BLaER1 treated with 17β-estradiol and CSF1 and Interleukin-3, amounts not matched to agents 10 nM and 100 nM (cell line): ENCODE results near the gene MINK1.
"Not testable (repeated sequence)": the region's sequence is repeated elsewhere in the genome, so short reads cannot be mapped to it uniquely, and the experiment has no call there.

Experiments used
- H3K27ac ChIP-seq, 11 experiments: shearing (Covaris generic); formaldehyde crosslinking; 2 replicates each; pipeline ENCODE4 v1.8.1; 2022
- H3K27me3 ChIP-seq, 11 experiments: shearing (Covaris generic); formaldehyde crosslinking; 2 replicates each; pipeline ENCODE4 v1.8.1; 2022
- H3K36me3 ChIP-seq, 11 experiments: shearing (Covaris generic); formaldehyde crosslinking; 2 replicates each; pipeline ENCODE4 v1.8.1; 2022
- H3K4me1 ChIP-seq, 10 experiments: shearing (Covaris generic); formaldehyde crosslinking; 2 replicates each; pipeline ENCODE4 v1.8.1; 2022
- H3K4me2 ChIP-seq, 11 experiments: shearing (Covaris generic); formaldehyde crosslinking; 2 replicates each; pipeline ENCODE4 v1.8.1; 2022
- H3K4me3 ChIP-seq, 10 experiments: shearing (Covaris generic); formaldehyde crosslinking; 2 replicates each; pipeline ENCODE4 v1.8.1; 2022
- H3K9ac ChIP-seq, 11 experiments: shearing (Covaris generic); formaldehyde crosslinking; 2 replicates each; pipeline ENCODE4 v1.8.1; 2022
- H3K9me3 ChIP-seq, 11 experiments: shearing (Covaris generic); formaldehyde crosslinking; replicated peaks in 1 of 11; 2 replicates each; pipeline ENCODE4 v1.8.1; 2022
- H4K20me1 ChIP-seq, 11 experiments: shearing (Covaris generic); formaldehyde crosslinking; 2 replicates each; pipeline ENCODE4 v1.8.1; 2022
- Cebpa-rat ChIP-seq, 11 experiments: shearing (Covaris generic); IDR thresholded peaks; 2 replicates each; pipeline ENCODE4 v1.8.1; 2022

The MINK1 gene

DNA sequence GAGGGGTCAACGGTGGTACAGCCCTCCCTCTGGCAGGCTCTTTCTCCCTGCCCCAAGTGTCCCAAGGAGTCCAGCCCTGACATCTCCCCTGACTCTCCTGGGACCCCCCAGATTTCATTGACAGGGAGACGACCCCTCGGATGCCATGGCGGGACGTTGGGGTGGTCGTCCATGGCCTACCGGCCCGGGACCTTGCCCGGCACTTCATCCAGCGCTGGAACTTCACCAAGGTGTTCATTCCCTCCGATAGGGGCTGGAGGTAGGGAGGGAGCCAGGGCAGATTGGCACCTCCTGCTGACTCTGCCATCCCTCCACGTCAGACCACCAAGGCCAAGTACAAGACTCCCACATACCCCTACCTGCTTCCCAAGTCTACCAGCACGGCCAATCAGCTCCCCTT lies 16.3 kb upstream of the MINK1 start:
- no peak overlapping the region for H3K27ac ChIP-seq
- no peak overlapping the region for H3K4me2 ChIP-seq
- no peak overlapping the region for H3K9ac ChIP-seq
- no peak for TF ChIP-seq Cebpa-rat (IDR thresholded peaks at IDR 0.05)
- no peaks in the 10 kb centered on the region for H3K9me3 ChIP-seq
- peaks cover 17 to 80% (median 33%) of the 10 kb centered on the region in 11 experiments; a peak in 21 of 22 replicates for H3K36me3 ChIP-seq
- H4K20me1 ChIP-seq = 0 out of 22 replicates have a peak, but pooled peaks cover 0 to 7% (median 0%) of the 10 kb centered on the region in 11 experiments
- 0 out of 20 replicates have a peak, but pooled peaks cover 0 to 2% (median 0%) of the 10 kb centered on the region in 10 experiments for H3K4me1 ChIP-seq
- H3K4me3 ChIP-seq = no peak overlapping the region
- H3K27me3 ChIP-seq = no peaks in the 10 kb centered on the region

DNA sequence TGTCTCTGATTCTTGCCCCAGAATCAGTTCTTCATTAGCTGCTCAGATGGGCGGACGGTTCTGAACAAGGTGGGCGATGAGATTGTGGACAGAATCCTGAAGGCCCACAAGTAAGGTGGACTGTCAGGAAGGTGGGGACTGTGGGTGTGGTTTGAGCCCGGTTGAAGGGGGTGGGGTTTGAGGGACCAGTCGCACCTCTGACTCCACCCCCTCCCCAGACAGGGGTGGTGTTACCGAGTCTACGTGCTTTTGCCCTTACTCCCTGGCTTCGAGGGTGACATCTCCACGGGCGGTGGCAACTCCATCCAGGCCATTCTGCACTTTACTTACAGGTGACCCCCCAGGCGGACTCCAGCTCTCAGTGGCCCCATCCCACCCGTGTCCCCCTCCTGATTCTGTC lies 14.9 kb upstream of the MINK1 start:
- no peaks in the 10 kb centered on the region for H3K27me3 ChIP-seq
- H3K36me3 ChIP-seq = peaks cover 17 to 93% (median 39%) of the 10 kb centered on the region in 11 experiments; a peak in 21 of 22 replicates
- H3K4me1 ChIP-seq = no peaks in the 10 kb centered on the region
- H3K4me2 ChIP-seq = no peak overlapping the region
- TF ChIP-seq Cebpa-rat (IDR thresholded peaks at IDR 0.05) = no peak
- H3K27ac ChIP-seq = no peak overlapping the region
- no peaks in the 10 kb centered on the region for H3K9me3 ChIP-seq
- H4K20me1 ChIP-seq = peaks cover 0 to 9% (median 0%) of the 10 kb centered on the region in 11 experiments; a peak in 1 of 22 replicates
- H3K9ac ChIP-seq = no peak overlapping the region
- no peak overlapping the region for H3K4me3 ChIP-seq

DNA sequence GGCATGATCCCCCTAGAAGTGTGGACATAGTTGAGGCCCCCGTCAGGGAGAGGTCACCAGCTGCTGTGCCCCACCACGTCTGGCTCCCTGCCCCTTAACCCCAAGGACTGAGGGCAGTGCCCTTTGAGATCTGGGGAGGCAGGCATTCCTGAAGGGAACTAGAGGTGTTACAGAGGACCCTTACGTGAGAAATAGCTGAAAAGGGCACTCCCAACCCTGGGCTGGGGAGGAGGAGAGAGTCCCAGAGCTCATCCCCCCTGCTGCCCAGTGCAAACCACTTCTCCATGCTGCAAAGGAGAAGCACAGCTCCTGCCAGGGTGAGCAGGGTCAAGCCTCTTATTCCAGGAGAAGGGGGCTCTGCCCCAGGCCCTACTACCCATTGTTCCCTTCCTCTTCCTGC lies 10.3 kb upstream of the MINK1 start:
- Histone ChIP-seq H3K27ac (no peak overlapping the region; a peak in 1 of 22 replicates), H4K20me1 (peaks cover 0 to 9% (median 0%) of the 10 kb centered on the region in 11 experiments; a peak in 2 of 22 replicates), H3K4me3 (no peak overlapping the region), H3K4me1 (no peaks in the 10 kb centered on the region; a peak in 2 of 20 replicates), H3K4me2 (no peak overlapping the region), H3K27me3 (no peaks in the 10 kb centered on the region), H3K9me3 (no peaks in the 10 kb centered on the region), H3K9ac (no peak overlapping the region), H3K36me3 (peaks cover 0 to 60% (median 15%) of the 10 kb centered on the region in 11 experiments; a peak in 17 of 22 replicates)
- no peak for TF ChIP-seq Cebpa-rat (IDR thresholded peaks at IDR 0.05)

DNA sequence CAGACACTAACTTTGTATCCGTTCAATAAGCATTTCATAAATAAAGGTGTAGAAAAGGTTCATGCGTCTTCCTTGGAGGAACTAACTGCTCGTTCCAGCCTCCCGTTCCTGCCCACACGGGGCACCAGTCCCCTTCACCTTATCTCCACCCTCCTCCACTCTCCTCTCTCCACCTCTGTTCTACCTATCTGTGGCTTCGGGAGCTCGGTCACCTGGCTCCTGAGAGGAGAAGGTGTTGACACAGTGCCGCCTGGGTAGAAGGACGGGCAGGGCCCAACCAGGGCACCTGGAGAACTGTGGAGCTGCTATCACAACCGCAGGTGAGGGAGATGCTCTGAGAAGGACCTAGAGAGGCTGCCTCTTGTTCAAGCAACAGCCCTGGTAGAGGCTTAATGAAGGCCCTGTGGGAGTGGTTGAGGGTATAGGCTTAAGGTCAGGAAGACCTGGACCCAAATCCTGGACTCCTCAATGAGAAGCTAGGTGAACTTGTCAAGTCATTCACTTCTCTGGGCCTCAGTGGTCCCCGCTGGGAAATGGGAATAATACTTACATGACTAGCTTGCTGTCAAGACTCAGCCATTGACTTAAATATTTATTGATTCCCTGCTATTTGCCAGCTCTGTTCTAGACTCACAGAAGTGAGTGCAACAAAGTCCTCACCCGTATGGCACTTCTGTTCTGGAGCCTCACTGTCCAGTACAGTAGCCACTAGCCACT lies 9.6 kb upstream of the MINK1 start:
- Histone ChIP-seq H3K4me3 (no peak overlapping the region), H3K27me3 (no peaks in the 10 kb centered on the region), H3K9ac (no peak overlapping the region), H3K4me1 (no peaks in the 10 kb centered on the region; a peak in 2 of 20 replicates), H4K20me1 (peaks cover 0 to 9% (median 0%) of the 10 kb centered on the region in 11 experiments; a peak in 2 of 22 replicates), H3K36me3 (peaks cover 0 to 54% (median 15%) of the 10 kb centered on the region in 11 experiments; a peak in 17 of 22 replicates), H3K27ac (no peak overlapping the region; a peak in 1 of 22 replicates), H3K9me3 (no peaks in the 10 kb centered on the region), H3K4me2 (no peak overlapping the region)
- TF ChIP-seq Cebpa-rat (IDR thresholded peaks at IDR 0.05) = no peak

DNA sequence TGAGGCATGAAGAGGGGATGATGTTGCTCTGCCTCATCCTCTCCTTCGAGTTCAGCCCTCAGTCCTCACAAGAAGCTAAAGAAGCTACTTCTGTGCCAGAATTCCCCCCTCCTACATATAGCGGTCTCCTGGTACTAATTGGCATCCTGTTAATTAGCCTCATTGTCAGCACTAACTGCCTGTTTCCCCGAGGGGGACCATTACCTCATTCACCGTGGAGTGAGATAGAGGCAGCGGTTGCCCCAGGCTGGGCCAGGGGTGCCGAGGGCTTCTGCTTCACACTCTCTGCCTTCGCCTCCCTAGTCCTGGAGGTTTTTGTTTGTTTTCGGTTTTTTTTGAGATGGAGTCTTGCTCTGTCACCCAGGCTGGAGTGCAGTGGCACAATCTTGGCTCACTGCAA lies 5.7 kb upstream of the MINK1 start:
- H4K20me1 ChIP-seq = peaks cover 0 to 9% (median 0%) of the 10 kb centered on the region in 11 experiments; a peak in 2 of 22 replicates
- no peak overlapping the region; a peak in 1 of 22 replicates for H3K9ac ChIP-seq
- TF ChIP-seq Cebpa-rat (IDR thresholded peaks at IDR 0.05) = no peak
- no peak overlapping the region for H3K4me2 ChIP-seq
- H3K4me3 ChIP-seq = no peak overlapping the region
- H3K9me3 ChIP-seq = no peaks in the 10 kb centered on the region
- no peaks in the 10 kb centered on the region for H3K27me3 ChIP-seq
- H3K36me3 ChIP-seq = peaks cover 0 to 16% (median 12%) of the 10 kb centered on the region in 11 experiments; a peak in 12 of 22 replicates
- H3K4me1 ChIP-seq = no peaks in the 10 kb centered on the region; a peak in 2 of 20 replicates
- no peak overlapping the region for H3K27ac ChIP-seq

DNA sequence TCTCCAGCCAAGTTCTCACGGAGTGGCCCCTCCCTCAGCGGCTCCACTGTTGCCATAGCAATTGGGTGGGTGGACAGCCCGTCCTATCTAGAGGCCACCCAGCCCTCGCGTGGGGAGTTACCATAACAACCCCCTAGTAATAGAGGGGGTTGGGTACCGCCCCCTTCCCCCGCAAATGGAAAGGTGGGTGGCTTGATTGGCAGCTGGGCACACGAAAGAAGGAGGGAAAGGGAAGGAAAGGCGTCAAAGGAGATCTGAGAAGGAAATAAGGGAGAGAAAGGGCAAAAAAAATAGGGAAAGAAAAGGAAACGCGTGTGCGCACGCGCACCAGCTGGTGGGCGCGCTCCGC lies 337 bp upstream of the MINK1 start:
- peaks cover 2 to 16% (median 5%) of the 10 kb centered on the region in 11 experiments; a peak in 11 of 22 replicates for H3K36me3 ChIP-seq
- peak overlapping the region; percentile 83 to 99 (median 92) for H3K4me3 ChIP-seq
- peak overlapping the region; percentile 80 to 100 (median 98); a peak in 20 of 22 replicates for H3K4me2 ChIP-seq
- H3K4me1 ChIP-seq = peaks cover 26 to 29% (median 27%) of the 10 kb centered on the region in 10 experiments
- H3K9ac ChIP-seq = peak overlapping the region; percentile 85 to 93 (median 88)
- not testable (repeated sequence) for H3K9me3 ChIP-seq, H3K27me3 ChIP-seq
- H3K27ac ChIP-seq = peak overlapping the region; percentile 75 to 89 (median 82); a peak in 20 of 22 replicates
- H4K20me1 ChIP-seq = peaks cover 32 to 41% (median 37%) of the 10 kb centered on the region in 11 experiments; a peak in 19 of 22 replicates

DNA sequence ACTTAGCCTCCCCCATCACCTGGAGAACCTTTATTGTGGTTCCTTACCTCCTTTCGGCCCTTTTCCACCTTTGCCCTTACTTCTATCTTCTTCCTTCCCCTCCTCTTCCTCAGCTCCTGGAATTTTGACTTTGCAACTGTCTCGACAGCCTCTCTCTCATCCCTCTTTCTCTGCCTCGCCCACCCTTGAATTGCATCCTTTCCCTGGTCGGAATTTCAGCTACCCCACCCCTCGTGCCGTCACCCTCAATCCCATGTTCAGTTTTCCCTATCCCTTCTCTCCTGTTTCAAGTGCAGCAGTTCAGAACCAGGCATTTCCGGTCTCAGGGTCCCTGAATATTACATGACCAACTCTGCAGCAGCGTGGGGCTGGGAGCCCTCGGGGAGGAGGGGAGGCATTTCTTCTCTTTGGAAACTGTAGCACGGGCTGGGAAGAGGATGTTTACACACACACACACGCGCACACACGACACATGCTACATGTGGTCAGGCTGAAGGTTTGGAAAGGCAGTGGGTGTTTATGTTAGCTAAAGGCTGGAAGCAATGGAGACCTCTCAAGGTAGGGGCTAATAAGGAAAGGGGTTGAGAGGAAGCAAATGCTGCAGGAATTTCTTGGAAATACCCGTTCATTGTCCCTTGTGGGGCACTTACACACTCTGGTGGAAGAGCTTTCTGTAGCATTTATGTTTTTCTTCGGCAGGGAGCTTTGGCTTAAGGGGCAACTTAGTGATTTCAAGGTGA lies 971 bp downstream of the MINK1 start:
- Histone ChIP-seq H3K4me2 (peak overlapping the region; percentile 80 to 100 (median 98)), H3K27me3 (no peaks in the 10 kb centered on the region), H3K36me3 (peaks cover 6 to 26% (median 13%) of the 10 kb centered on the region in 11 experiments; a peak in 14 of 22 replicates), H3K27ac (peak overlapping the region; percentile 75 to 89 (median 82); a peak in 21 of 22 replicates), H3K9ac (peak overlapping the region; percentile 85 to 93 (median 88)), H3K9me3 (no peaks in the 10 kb centered on the region), H3K4me3 (peak overlapping the region; percentile 83 to 99 (median 92)), H4K20me1 (peaks cover 37 to 52% (median 48%) of the 10 kb centered on the region in 11 experiments; a peak in 19 of 22 replicates), H3K4me1 (peaks cover 26 to 36% (median 28%) of the 10 kb centered on the region in 10 experiments)
- no peak for TF ChIP-seq Cebpa-rat (IDR thresholded peaks at IDR 0.05)

DNA sequence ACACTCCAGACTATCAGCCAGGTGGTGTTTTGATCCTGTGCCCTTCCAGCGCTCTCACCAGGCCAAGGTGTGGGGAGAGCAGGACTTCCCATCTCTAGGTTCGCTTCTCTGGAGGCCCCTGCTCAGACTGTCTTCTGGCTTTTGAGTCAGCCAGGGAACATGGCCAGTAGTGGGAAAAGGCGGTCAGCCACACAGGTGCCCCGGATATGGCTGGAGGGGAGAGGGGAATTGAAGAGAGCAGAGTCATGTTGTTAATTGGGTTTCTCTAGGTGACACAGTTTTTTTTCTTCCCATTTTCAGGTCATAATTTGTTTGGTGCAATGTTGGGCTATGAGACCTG lies 1.5 kb downstream of the MINK1 start:
- H3K9ac ChIP-seq = peak overlapping the region; percentile 85 to 93 (median 88); a peak in 21 of 22 replicates

More for the DNA sequence above, 1.5 kb downstream of the MINK1 start:
- H3K27ac ChIP-seq = peak overlapping the region in 4 of 11 experiments; percentile 18 to 84 (median 80); a peak in 3 of 22 replicates
- H4K20me1 ChIP-seq = peaks cover 37 to 58% (median 53%) of the 10 kb centered on the region in 11 experiments; a peak in 19 of 22 replicates
- peaks cover 6 to 26% (median 13%) of the 10 kb centered on the region in 11 experiments; a peak in 14 of 22 replicates for H3K36me3 ChIP-seq
- H3K9me3 ChIP-seq = no peaks in the 10 kb centered on the region
- peak overlapping the region; percentile 80 to 100 (median 98) for H3K4me2 ChIP-seq
- peaks cover 26 to 40% (median 28%) of the 10 kb centered on the region in 10 experiments for H3K4me1 ChIP-seq
- H3K4me3 ChIP-seq = peak overlapping the region; percentile 83 to 99 (median 92)
- no peaks in the 10 kb centered on the region for H3K27me3 ChIP-seq
- no peak for TF ChIP-seq Cebpa-rat (IDR thresholded peaks at IDR 0.05)
